ENCODE results near the gene PHACTR3. TPM values are rescaled to one million over a fixed set of nuclear protein-coding genes. Genes with fewer than 3 reads are reported as not detected.

Gene PHACTR3
- total and polyA plus RNA-seq, 2 of the 8 experiments (the other 6 are each of a cell fraction or from before 2014, with no cell fraction given), result 0.05 to 0.13 TPM

GRCh38 chr20:59730722-59731121 is 126.4 kb downstream of the PHACTR3 start:
- Histone ChIP-seq H3K27me3 (replicated peaks in 1 of 4; ENCODE audit: control insufficient read depth in 3 of 4, extremely low read depth in 1 of 4, insufficient read depth in 3 of 4, low read length in 3 of 4) (no peaks in the 10 kb centered on the region), H3K9ac (replicated peaks in 1 of 4; ENCODE audit: extremely low read depth in 1 of 4, low read depth in 3 of 4, low read length in 3 of 4) (no peak overlapping the region), H2AK5ac (ENCODE audit: low read depth, low read length) (no peak overlapping the region), H4K8ac (ENCODE audit: extremely low read depth, insufficient read depth, low read length) (no peak overlapping the region), H3K4me1 (replicated peaks in 1 of 4; ENCODE audit: control insufficient read depth in 3 of 4, insufficient read depth in 4 of 4, low read length in 3 of 4) (no peaks in the 10 kb centered on the region), H3K18ac (ENCODE audit: extremely low read depth, low read length) (no peak overlapping the region), H2BK12ac (ENCODE audit: low read depth, low read length) (no peak overlapping the region), H3K23me2 (ENCODE audit: low read depth, low read length) (no peaks in the 10 kb centered on the region), H3K36me3 (ENCODE audit: control insufficient read depth in 2 of 4, insufficient read depth in 4 of 4, low read length in 3 of 4) (no peaks in the 10 kb centered on the region), H2BK15ac (ENCODE audit: low read length) (no peak overlapping the region), H3K27ac (ENCODE audit: low read depth, low read length) (no peak overlapping the region), H3K79me1 (ENCODE audit: low read depth, low read length) (no peaks in the 10 kb centered on the region), H3K79me2 (ENCODE audit: control insufficient read depth in 1 of 2, insufficient read depth in 2 of 2, low read length in 2 of 2) (no peaks in the 10 kb centered on the region), H3K4ac (replicated peaks; ENCODE audit: insufficient read length, low read depth, low read length) (no peak overlapping the region), H3K56ac (replicated peaks; ENCODE audit: insufficient read length, low read depth, low read length) (no peak overlapping the region), H3K4me2 (ENCODE audit: insufficient read depth in 1 of 2, low read depth in 2 of 2, low read length in 2 of 2) (no peak overlapping the region), H4K20me1 (replicated peaks in 1 of 2; ENCODE audit: control insufficient read depth in 1 of 2, insufficient read depth in 2 of 2, low read length in 2 of 2) (no peaks in the 10 kb centered on the region), H3K9me3 (ENCODE audit: insufficient read depth in 2 of 2, low read depth in 1 of 2, low read length in 1 of 2) (peaks cover 94% of the 10 kb centered on the region in 2 experiments), H3K4me3 (ENCODE audit: extremely low read depth in 1 of 4, insufficient read depth in 2 of 4, low read depth in 3 of 4, low read length in 4 of 4) (no peak overlapping the region), H2BK20ac (ENCODE audit: low read length) (no peak overlapping the region), H3K23ac (ENCODE audit: insufficient read length) (no peak overlapping the region), H4K91ac (replicated peaks; ENCODE audit: insufficient read length, low read length) (no peak overlapping the region), H4K5ac (ENCODE audit: insufficient read length, low read depth, low read length) (no peak overlapping the region), H2BK120ac (replicated peaks; ENCODE audit: low read depth, low read length) (no peak overlapping the region), H3K14ac (ENCODE audit: insufficient read length) (no peak overlapping the region), H2BK5ac (ENCODE audit: low read depth, low read length) (no peak overlapping the region), H2AFZ (ENCODE audit: low read length) (no peak overlapping the region)
- DNase-seq (ENCODE audit: low read depth in 1 of 2, low spot score in 2 of 2) (no peak), FAIRE-seq (no peak)
- CTCF ChIA-PET (ENCODE audit: partially characterized antibody), result no interaction called here
- WGBS, 2 experiments (ENCODE audit: extremely low coverage in 1 of 2, insufficient coverage in 1 of 2, insufficient read length in 1 of 2, insufficient replicate concordance in 2 of 2, low coverage in 1 of 2, low lambda C conversion rate in 2 of 2, missing lambda C conversion rate in 1 of 2), result 72% methylated on average over 3 of the region's 3 CpGs; no CpG with 5 or more reads in 1 of the 2 experiments
- POLR2A ChIA-PET (ENCODE audit: partially characterized antibody), result no interaction called here
- TF ChIP-seq SAP30 (IDR thresholded peaks at IDR 0.05; ENCODE audit: insufficient read depth, insufficient replicate concordance, low read length) (no peak), HDAC6 (IDR thresholded peaks at IDR 0.05; ENCODE audit: low read depth, low read length) (no peak), POU5F1 (IDR thresholded peaks at IDR 0.05; ENCODE audit: low read depth, low read length) (no peak), GABPA (IDR thresholded peaks at IDR 0.05; ENCODE audit: borderline replicate concordance, insufficient read depth, low read length) (no peak), HDAC2 (IDR thresholded peaks at IDR 0.05; ENCODE audit: borderline replicate concordance in 1 of 2, low read depth in 2 of 2, low read length in 2 of 2) (no peak), YY1 (IDR thresholded peaks at IDR 0.05; ENCODE audit: low read depth, low read length) (no peak), SIX5 (IDR thresholded peaks at IDR 0.05; ENCODE audit: low read depth, low read length) (no peak), KDM5A (IDR thresholded peaks at IDR 0.05; ENCODE audit: low read length) (no peak), GTF2F1 (IDR thresholded peaks at IDR 0.05; ENCODE audit: borderline replicate concordance, low read depth, low read length) (no peak), EGR1 (IDR thresholded peaks at IDR 0.05; ENCODE audit: borderline replicate concordance, low read depth, low read length) (no peak), ZNF274 (IDR thresholded peaks at IDR 0.05; ENCODE audit: borderline replicate concordance, extremely low read depth, low read length) (no peak)
- TF ChIP-seq, protein P1, sequence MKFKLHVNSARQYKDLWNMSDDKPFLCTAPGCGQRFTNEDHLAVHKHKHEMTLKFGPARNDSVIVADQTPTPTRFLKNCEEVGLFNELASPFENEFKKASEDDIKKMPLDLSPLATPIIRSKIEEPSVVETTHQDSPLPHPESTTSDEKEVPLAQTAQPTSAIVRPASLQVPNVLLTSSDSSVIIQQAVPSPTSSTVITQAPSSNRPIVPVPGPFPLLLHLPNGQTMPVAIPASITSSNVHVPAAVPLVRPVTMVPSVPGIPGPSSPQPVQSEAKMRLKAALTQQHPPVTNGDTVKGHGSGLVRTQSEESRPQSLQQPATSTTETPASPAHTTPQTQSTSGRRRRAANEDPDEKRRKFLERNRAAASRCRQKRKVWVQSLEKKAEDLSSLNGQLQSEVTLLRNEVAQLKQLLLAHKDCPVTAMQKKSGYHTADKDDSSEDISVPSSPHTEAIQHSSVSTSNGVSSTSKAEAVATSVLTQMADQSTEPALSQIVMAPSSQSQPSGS (IDR thresholded peaks at IDR 0.05; ENCODE audit: low read length), result no peak
